Panc1 (cell line): ENCODE results near the gene SNPH.

Experiments used
- POLR2AphosphoS5 ChIP-seq: IDR thresholded peaks from 2 replicates; pipeline ENCODE4 v1.6.1; 2012; ENCODE audit warnings: mild to moderate bottlenecking, low read depth, low read length, moderate library complexity
- SIN3A ChIP-seq: IDR thresholded peaks from 2 replicates; pipeline ENCODE4 v1.6.1; 2012; ENCODE audit warnings: low read depth, mild to moderate bottlenecking, low read length, moderate library complexity, borderline replicate concordance; ENCODE audit not compliant: insufficient read depth
- TF ChIP-seq, protein P1 (sequence below): fragments of 450-650 bp; IDR thresholded peaks from 2 replicates; pipeline ENCODE4 v1.5.1; 2017; ENCODE audit warnings: mild to moderate bottlenecking

DNA sequence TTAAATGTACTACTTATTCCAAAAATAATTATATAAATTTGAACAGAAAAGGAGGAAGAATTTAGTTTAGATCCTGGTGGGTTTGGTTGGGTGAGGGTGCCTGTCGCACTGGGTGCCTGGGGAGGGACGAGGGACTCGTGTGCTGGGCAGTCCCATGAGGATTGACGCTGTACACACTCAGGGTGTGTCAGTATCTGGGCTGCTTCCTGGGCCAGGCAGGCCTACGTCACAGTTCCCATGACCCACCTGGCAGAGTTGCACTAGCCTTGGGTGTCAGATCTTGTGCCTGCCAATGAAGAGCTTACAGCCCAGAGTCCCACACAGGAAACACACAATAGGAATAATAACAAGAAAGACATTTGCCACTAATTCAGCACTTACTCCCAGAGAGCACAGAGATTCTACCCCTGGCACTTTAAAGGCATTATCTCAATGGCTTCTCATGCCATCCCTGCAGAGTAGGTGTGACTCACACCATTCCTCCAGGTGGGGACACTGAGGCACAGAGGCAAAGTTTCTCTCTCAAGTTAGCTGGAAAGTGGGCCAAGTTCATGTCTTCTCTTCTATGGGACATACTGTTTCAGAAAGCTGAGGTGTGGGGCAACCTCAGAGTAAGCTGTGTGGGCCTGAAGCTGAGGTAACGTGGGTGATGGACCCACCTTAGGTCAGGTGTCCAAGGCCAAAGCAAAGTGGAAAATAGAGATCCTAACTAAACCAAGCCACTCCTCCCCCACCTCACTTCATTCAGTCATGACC lies 64.2 kb downstream of the SNPH start:
- TF ChIP-seq, protein P1, sequence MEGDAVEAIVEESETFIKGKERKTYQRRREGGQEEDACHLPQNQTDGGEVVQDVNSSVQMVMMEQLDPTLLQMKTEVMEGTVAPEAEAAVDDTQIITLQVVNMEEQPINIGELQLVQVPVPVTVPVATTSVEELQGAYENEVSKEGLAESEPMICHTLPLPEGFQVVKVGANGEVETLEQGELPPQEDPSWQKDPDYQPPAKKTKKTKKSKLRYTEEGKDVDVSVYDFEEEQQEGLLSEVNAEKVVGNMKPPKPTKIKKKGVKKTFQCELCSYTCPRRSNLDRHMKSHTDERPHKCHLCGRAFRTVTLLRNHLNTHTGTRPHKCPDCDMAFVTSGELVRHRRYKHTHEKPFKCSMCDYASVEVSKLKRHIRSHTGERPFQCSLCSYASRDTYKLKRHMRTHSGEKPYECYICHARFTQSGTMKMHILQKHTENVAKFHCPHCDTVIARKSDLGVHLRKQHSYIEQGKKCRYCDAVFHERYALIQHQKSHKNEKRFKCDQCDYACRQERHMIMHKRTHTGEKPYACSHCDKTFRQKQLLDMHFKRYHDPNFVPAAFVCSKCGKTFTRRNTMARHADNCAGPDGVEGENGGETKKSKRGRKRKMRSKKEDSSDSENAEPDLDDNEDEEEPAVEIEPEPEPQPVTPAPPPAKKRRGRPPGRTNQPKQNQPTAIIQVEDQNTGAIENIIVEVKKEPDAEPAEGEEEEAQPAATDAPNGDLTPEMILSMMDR, result no peak
- TF ChIP-seq POLR2AphosphoS5 (no peak), SIN3A (no peak)
